ENCODE measurements around the gene SLIT3.

The SLIT3 gene

GRCh38 chr5:169002953-169003555 lies 297.9 kb downstream of the SLIT3 start:
- TF ChIP-seq CTCF (IDR thresholded peaks at IDR 0.05; ENCODE audit: insufficient read depth, low read length, poor library complexity, severe bottlenecking), result no peak
- H3K27me3 ChIP-seq (replicated peaks; ENCODE audit: control insufficient read depth, insufficient read depth, low read length), result no peaks in the 10 kb centered on the region; the same call in 1 of the 2 replicates
- DNase-seq (ENCODE audit: extremely low read depth, insufficient read length), result no peak
- H3K4me3 ChIP-seq (replicated peaks; ENCODE audit: low read depth, low read length), result no peak overlapping the region
- H3K36me3 ChIP-seq (ENCODE audit: control insufficient read depth, insufficient read depth, low read length), result no peaks in the 10 kb centered on the region

- no peaks in the 10 kb centered on the region; the same call in 1 of the 2 replicates for H3K27me3 ChIP-seq (replicated peaks; ENCODE audit: control insufficient read depth, insufficient read depth, low read length)
- H3K4me3 ChIP-seq (replicated peaks; ENCODE audit: low read depth, low read length), result no peak overlapping the region
- TF ChIP-seq CTCF (IDR thresholded peaks at IDR 0.05; ENCODE audit: insufficient read depth, low read length, poor library complexity, severe bottlenecking), result no peak
- H3K36me3 ChIP-seq (ENCODE audit: control insufficient read depth, insufficient read depth, low read length), result no peaks in the 10 kb centered on the region
- DNase-seq (ENCODE audit: extremely low read depth, insufficient read length), result no peak
Measured at GRCh38 chr5:169001394-169001793, 299.5 kb downstream of the SLIT3 start.

GRCh38 chr5:168995024-168995423 lies 305.9 kb downstream of the SLIT3 start:
- no peaks in the 10 kb centered on the region for H3K36me3 ChIP-seq (ENCODE audit: control insufficient read depth, insufficient read depth, low read length)
- TF ChIP-seq CTCF (IDR thresholded peaks at IDR 0.05; ENCODE audit: insufficient read depth, low read length, poor library complexity, severe bottlenecking), result no peak
- no peak for DNase-seq (ENCODE audit: extremely low read depth, insufficient read length)
- peaks cover 2% of the 10 kb centered on the region for H3K27me3 ChIP-seq (replicated peaks; ENCODE audit: control insufficient read depth, insufficient read depth, low read length)
- H3K4me3 ChIP-seq (replicated peaks; ENCODE audit: low read depth, low read length), result no peak overlapping the region

GRCh38 chr5:168992687-168993086 lies 308.3 kb downstream of the SLIT3 start:
- no peak overlapping the region for H3K4me3 ChIP-seq (replicated peaks; ENCODE audit: low read depth, low read length)
- peaks cover 2% of the 10 kb centered on the region for H3K27me3 ChIP-seq (replicated peaks; ENCODE audit: control insufficient read depth, insufficient read depth, low read length)
- no peak for DNase-seq (ENCODE audit: extremely low read depth, insufficient read length)
- no peak for TF ChIP-seq CTCF (IDR thresholded peaks at IDR 0.05; ENCODE audit: insufficient read depth, low read length, poor library complexity, severe bottlenecking)
- H3K36me3 ChIP-seq (ENCODE audit: control insufficient read depth, insufficient read depth, low read length), result no peaks in the 10 kb centered on the region

GRCh38 chr5:168992016-168992415 lies 308.9 kb downstream of the SLIT3 start:
- Histone ChIP-seq H3K27me3 (replicated peaks; ENCODE audit: control insufficient read depth, insufficient read depth, low read length) (peaks cover 2% of the 10 kb centered on the region), H3K36me3 (ENCODE audit: control insufficient read depth, insufficient read depth, low read length) (no peaks in the 10 kb centered on the region), H3K4me3 (replicated peaks; ENCODE audit: low read depth, low read length) (no peak overlapping the region)
- no peak for TF ChIP-seq CTCF (IDR thresholded peaks at IDR 0.05; ENCODE audit: insufficient read depth, low read length, poor library complexity, severe bottlenecking)
- DNase-seq (ENCODE audit: extremely low read depth, insufficient read length), result no peak

- Histone ChIP-seq H3K4me3 (replicated peaks; ENCODE audit: low read depth, low read length) (no peak overlapping the region), H3K27me3 (replicated peaks; ENCODE audit: control insufficient read depth, insufficient read depth, low read length) (peaks cover 2% of the 10 kb centered on the region), H3K36me3 (ENCODE audit: control insufficient read depth, insufficient read depth, low read length) (no peaks in the 10 kb centered on the region)
- no peak for DNase-seq (ENCODE audit: extremely low read depth, insufficient read length)
- TF ChIP-seq CTCF (IDR thresholded peaks at IDR 0.05; ENCODE audit: insufficient read depth, low read length, poor library complexity, severe bottlenecking), result no peak
Measured at GRCh38 chr5:168991311-168991710, 309.6 kb downstream of the SLIT3 start.

Measured in GM06990 (cell line).